ENCODE results near the gene SLC9A8. TPM values are rescaled to one million over a fixed set of nuclear protein-coding genes. Genes with fewer than 3 reads are reported as not detected.

The SLC9A8 gene
- total RNA-seq, 1 experiment from 2014 or later = 21.5 TPM

Small RNA genes lying within 50 kb of the gene (small RNA-seq; reads per million reads assigned to genes)
- not detected for gene RF00017
- gene RF00019 = not detected
- gene RNU6-919P = not detected

Other genes starting within 250 kb of the SLC9A8 start
- not detected in 2 replicates for gene PTGIS, start 244.7 kb upstream of the SLC9A8 start, total RNA-seq (2014; rRNA removed; shearing (Covaris generic); ENCODE audit: low replicate concordance)
- gene B4GALT5, start 99.0 kb upstream of the SLC9A8 start, total RNA-seq (2014; rRNA removed; shearing (Covaris generic); ENCODE audit: low replicate concordance) = 2.6 and 3.7 TPM in 2 replicates
- 3.1 and 3.5 TPM in 2 replicates for gene SPATA2, start 102.7 kb downstream of the SLC9A8 start, total RNA-seq (2014; rRNA removed; shearing (Covaris generic); ENCODE audit: low replicate concordance)
- gene RNF114, start 123.6 kb downstream of the SLC9A8 start, total RNA-seq (2014; rRNA removed; shearing (Covaris generic); ENCODE audit: low replicate concordance) = 34.2 and 38.1 TPM in 2 replicates
- gene SNAI1, start 170.2 kb downstream of the SLC9A8 start, total RNA-seq (2014; rRNA removed; shearing (Covaris generic); ENCODE audit: low replicate concordance) = 0.22 TPM in 1 of 2 replicates, not detected in the other

Measured in Karpas-422 (cell line).